Mesenchymal stem cell (in vitro differentiated cells and primary cell): Measurements from ENCODE around the gene PSORS1C1.

Experiments
- DNase-seq: peaks from one replicate; pipeline ENCODE4 v3.0.0-alpha.2; 2013
- H2AFZ ChIP-seq: one replicate; pipeline ENCODE4 v1.6.1; 2013; ENCODE audit warnings: low read depth, mild to moderate bottlenecking, control low read depth, inconsistent platforms, low read length, moderate library complexity
- H2AK5ac ChIP-seq: 2 replicates; pipeline ENCODE4 v1.6.1; 2013; ENCODE audit warnings: low read length, moderate library complexity, mild to moderate bottlenecking, inconsistent platforms; ENCODE audit not compliant: severe bottlenecking
- H2BK120ac ChIP-seq: one replicate; pipeline ENCODE4 v1.6.1; 2013; ENCODE audit warnings: low read depth, mild to moderate bottlenecking, inconsistent platforms, low read length, moderate library complexity
- H2BK12ac ChIP-seq, 2 experiments: one replicate each; pipeline ENCODE4 v1.6.1; 2013; ENCODE audit warnings: inconsistent platforms in 2 of 2, low read length in 2 of 2, mild to moderate bottlenecking in 2 of 2, moderate library complexity in 2 of 2, control low read depth in 1 of 2
- H2BK15ac ChIP-seq: one replicate; pipeline ENCODE4 v1.6.1; 2013; ENCODE audit warnings: mild to moderate bottlenecking, low read depth, inconsistent platforms; ENCODE audit not compliant: poor library complexity, severe bottlenecking
- H2BK5ac ChIP-seq: 2 replicates; pipeline ENCODE4 v1.6.1; 2013; ENCODE audit warnings: low read depth, mild to moderate bottlenecking, low read length, control low read depth, inconsistent platforms; ENCODE audit not compliant: poor library complexity, severe bottlenecking
- H3K14ac ChIP-seq, 2 experiments: one replicate each; pipeline ENCODE4 v1.6.1; 2013; ENCODE audit warnings: inconsistent platforms in 2 of 2, low read length in 2 of 2, control low read depth in 1 of 2, mild to moderate bottlenecking in 1 of 2, moderate library complexity in 1 of 2
- H3K18ac ChIP-seq, 2 experiments: one replicate each; pipeline ENCODE4 v1.6.1; 2013; ENCODE audit warnings: inconsistent platforms in 2 of 2, low read length in 2 of 2, control low read depth in 1 of 2, low read depth in 1 of 2, mild to moderate bottlenecking in 1 of 2
- H3K23ac ChIP-seq, 2 experiments: one replicate each; pipeline ENCODE4 v1.6.1; 2013; ENCODE audit warnings: inconsistent platforms in 2 of 2, low read length in 2 of 2, mild to moderate bottlenecking in 2 of 2, moderate library complexity in 2 of 2, control low read depth in 1 of 2
- H3K27ac ChIP-seq: 2 replicates; pipeline ENCODE4 v1.5.1; 2013; ENCODE audit warnings: mild to moderate bottlenecking, moderate library complexity, low read length, control low read depth, inconsistent platforms; ENCODE audit not compliant: poor library complexity, severe bottlenecking
- H3K27me3 ChIP-seq, 2 experiments: 2 replicates each; pipeline versions ENCODE4 v1.6.1 to v1.7.0; 2013; ENCODE audit warnings: low read length in 2 of 2, mild to moderate bottlenecking in 2 of 2, moderate library complexity in 2 of 2, control low read depth in 1 of 2, inconsistent platforms in 1 of 2; ENCODE audit not compliant: control insufficient read depth in 1 of 2, insufficient read depth in 1 of 2
- H3K36me3 ChIP-seq, 2 experiments: 2 replicates each; pipeline versions ENCODE4 v1.6.1 to v1.7.0; 2013; ENCODE audit warnings: low read length in 2 of 2, control low read depth in 1 of 2, inconsistent platforms in 1 of 2, low read depth in 1 of 2, mild to moderate bottlenecking in 1 of 2; ENCODE audit not compliant: insufficient read depth in 2 of 2, control insufficient read depth in 1 of 2
- H3K4ac ChIP-seq, 2 experiments: one replicate each; pipeline ENCODE4 v1.6.1; 2013; ENCODE audit warnings: inconsistent platforms in 2 of 2, low read length in 2 of 2, mild to moderate bottlenecking in 2 of 2, moderate library complexity in 2 of 2, control low read depth in 1 of 2, low read depth in 1 of 2
- H3K4me1 ChIP-seq: 2 replicates; pipeline ENCODE4 v1.6.1; 2013; ENCODE audit warnings: low read depth, low read length, control low read depth; ENCODE audit not compliant: control insufficient read depth, insufficient read depth
- H3K4me2 ChIP-seq: 2 replicates; pipeline ENCODE4 v1.6.1; 2013; ENCODE audit warnings: low read length, mild to moderate bottlenecking, inconsistent platforms; ENCODE audit not compliant: poor library complexity, severe bottlenecking
- H3K4me3 ChIP-seq, 2 experiments: 2 replicates each; pipeline versions ENCODE4 v1.5.1 to v1.7.0; 2013; ENCODE audit warnings: low read length in 2 of 2, mild to moderate bottlenecking in 2 of 2, control low read depth in 1 of 2, low read depth in 1 of 2; ENCODE audit not compliant: insufficient read depth in 1 of 2
- H3K79me1 ChIP-seq: replicated peaks from 2 replicates; pipeline ENCODE4 v1.6.1; 2013; ENCODE audit warnings: mild to moderate bottlenecking, control low read depth, low read length, inconsistent platforms; ENCODE audit not compliant: poor library complexity, severe bottlenecking
- H3K9ac ChIP-seq: 2 replicates; pipeline ENCODE4 v1.7.0; 2013; ENCODE audit warnings: mild to moderate bottlenecking, low read length, moderate library complexity
- H3K9me3 ChIP-seq: 2 replicates; pipeline ENCODE4 v1.7.0; 2013; ENCODE audit warnings: mild to moderate bottlenecking, low read length; ENCODE audit not compliant: control insufficient read depth
- H4K8ac ChIP-seq: one replicate; pipeline ENCODE4 v1.6.1; 2013; ENCODE audit warnings: inconsistent platforms, mild to moderate bottlenecking, low read length, moderate library complexity
- H4K91ac ChIP-seq: one replicate; pipeline ENCODE4 v1.6.1; 2013; ENCODE audit warnings: mild to moderate bottlenecking, low read length, inconsistent platforms
- WGBS: methylation state at CpG from one replicate; pipeline ENCODE4 v1.1.7; 2013; ENCODE audit warnings: mixed read lengths; 5-methylcytosine and 5-hydroxymethylcytosine counted together

Gene PSORS1C1

GRCh38 chr6:31126396-31127175 is 12.0 kb downstream of the PSORS1C1 start:
- Histone ChIP-seq H2AFZ (no peak overlapping the region), H3K4me1 (peaks cover 36% of the 10 kb centered on the region), H3K27me3 (peaks cover 13 to 36% of the 10 kb centered on the region in 2 experiments), H4K8ac (no peak overlapping the region), H3K4me3 (no peak overlapping the region), H3K14ac (no peak overlapping the region), H3K9me3 (no peaks in the 10 kb centered on the region), H3K23ac (no peak overlapping the region), H4K91ac (peak overlapping the region; percentile 28), H3K18ac (no peak overlapping the region), H2BK12ac (no peak overlapping the region), H3K27ac (no peak overlapping the region), H3K79me1 (no peaks in the 10 kb centered on the region), H2BK15ac (no peak overlapping the region), H3K4ac (no peak overlapping the region), H2BK120ac (no peak overlapping the region), H3K36me3 (peaks cover 0 to 2% of the 10 kb centered on the region in 2 experiments), H3K4me2 (no peak overlapping the region), H3K9ac (no peak overlapping the region), H2AK5ac (peak overlapping the region; percentile 8), H2BK5ac (no peak overlapping the region)
- WGBS: 71% methylated on average over 16 of the region's 16 CpGs
- no peak for DNase-seq

DNA sequence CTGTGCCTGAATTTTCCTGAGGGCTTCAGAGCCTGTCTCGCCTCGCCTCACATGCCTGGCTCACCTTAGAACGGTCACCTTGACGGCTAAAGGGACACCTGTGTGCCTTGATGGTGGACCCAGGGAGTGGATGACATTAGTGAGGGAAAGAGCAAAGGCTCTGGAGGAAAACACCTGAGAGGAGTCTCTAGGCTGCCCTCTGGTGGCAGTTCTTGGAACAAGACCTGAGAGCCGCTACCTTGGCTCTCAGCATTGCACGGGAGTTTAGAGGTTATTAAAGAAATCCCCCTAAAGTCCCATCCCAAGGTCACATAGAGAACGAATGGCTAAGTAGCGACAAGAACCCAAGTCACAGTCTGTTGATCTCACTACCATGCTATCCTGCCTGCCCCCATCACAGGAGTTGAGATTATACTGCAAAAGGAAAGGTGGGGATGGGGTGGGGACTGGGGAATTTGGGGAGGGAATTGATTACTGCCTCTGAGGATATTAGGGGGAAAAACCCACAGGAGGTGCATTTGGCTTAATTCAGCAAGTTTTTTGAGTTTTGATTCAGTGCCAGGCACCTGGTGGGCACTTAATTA is 13.6 kb downstream of the PSORS1C1 start:
- Histone ChIP-seq H3K9me3 (no peaks in the 10 kb centered on the region), H2AFZ (no peak overlapping the region), H4K8ac (no peak overlapping the region), H2BK12ac (no peak overlapping the region), H3K27me3 (peaks cover 13 to 31% of the 10 kb centered on the region in 2 experiments), H3K18ac (no peak overlapping the region), H3K4ac (no peak overlapping the region), H3K4me2 (no peak overlapping the region), H2BK15ac (no peak overlapping the region), H3K23ac (no peak overlapping the region), H3K4me3 (no peak overlapping the region), H2BK5ac (no peak overlapping the region), H3K36me3 (peaks cover 0 to 2% of the 10 kb centered on the region in 2 experiments), H3K4me1 (peaks cover 27% of the 10 kb centered on the region), H3K79me1 (no peaks in the 10 kb centered on the region), H3K27ac (no peak overlapping the region), H3K14ac (no peak overlapping the region), H3K9ac (no peak overlapping the region), H4K91ac (no peak overlapping the region), H2BK120ac (no peak overlapping the region), H2AK5ac (no peak overlapping the region)
- DNase-seq: peak; percentile 45
- 1% methylated on average over 8 of the region's 8 CpGs for WGBS

DNA sequence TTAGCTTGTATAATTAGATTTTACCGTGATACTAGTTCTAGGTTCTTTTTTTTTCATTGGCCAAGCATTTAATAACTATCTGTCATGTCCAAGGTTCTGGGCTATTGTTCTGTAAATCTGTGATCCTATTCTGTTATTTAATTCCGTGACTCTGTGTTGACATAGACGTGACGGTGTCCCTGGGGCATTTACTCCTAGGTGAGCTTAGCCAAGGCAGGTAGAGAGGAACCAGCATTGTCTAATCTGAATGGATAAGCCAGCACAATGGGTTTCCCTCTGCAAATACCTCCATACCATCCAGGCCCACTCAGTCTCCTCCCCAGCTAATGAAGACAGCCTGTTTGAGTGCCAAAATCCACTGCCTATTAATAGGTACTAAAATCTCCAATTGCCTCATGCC is 14.5 kb downstream of the PSORS1C1 start:
- H4K8ac ChIP-seq: no peak overlapping the region
- no peaks in the 10 kb centered on the region for H3K9me3 ChIP-seq
- no peak overlapping the region for H2AK5ac ChIP-seq
- H3K79me1 ChIP-seq: no peaks in the 10 kb centered on the region
- H3K4me3 ChIP-seq: no peak overlapping the region
- H3K36me3 ChIP-seq: peaks cover 0 to 2% of the 10 kb centered on the region in 2 experiments
- no peak overlapping the region for H2BK5ac ChIP-seq
- WGBS: 87% methylated on average over 3 of the region's 4 CpGs
- no peak overlapping the region for H2AFZ ChIP-seq
- H2BK12ac ChIP-seq: no peak overlapping the region
- H2BK15ac ChIP-seq: no peak overlapping the region
- H3K14ac ChIP-seq: no peak overlapping the region
- H3K27ac ChIP-seq: no peak overlapping the region
- H3K23ac ChIP-seq: no peak overlapping the region
- no peak overlapping the region for H4K91ac ChIP-seq
- H3K4me2 ChIP-seq: no peak overlapping the region
- H3K9ac ChIP-seq: no peak overlapping the region
- no peak for DNase-seq
- peaks cover 13 to 29% of the 10 kb centered on the region in 2 experiments for H3K27me3 ChIP-seq
- H3K18ac ChIP-seq: no peak overlapping the region
- H2BK120ac ChIP-seq: no peak overlapping the region
- no peak overlapping the region for H3K4ac ChIP-seq
- peaks cover 18% of the 10 kb centered on the region for H3K4me1 ChIP-seq

DNA sequence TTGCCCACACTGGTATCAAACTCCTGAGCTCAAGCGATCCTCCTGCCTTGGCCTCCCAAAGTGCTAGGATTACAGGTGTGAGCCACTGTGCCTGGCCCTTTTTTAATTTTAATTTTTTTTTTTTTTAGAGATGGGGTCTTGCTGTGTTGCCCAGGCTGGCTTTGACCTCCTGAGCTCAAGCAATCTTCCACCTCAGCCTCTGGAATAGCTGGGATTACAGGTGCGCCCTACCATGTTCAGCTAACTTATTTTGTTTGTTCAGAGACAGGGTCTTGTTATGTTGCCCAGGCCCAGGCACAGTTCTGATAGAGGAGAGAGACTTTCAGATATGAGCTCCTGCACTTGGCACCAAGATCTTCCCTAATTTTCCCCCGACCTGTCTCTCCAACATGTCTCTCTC is 16.2 kb downstream of the PSORS1C1 start:
- 91% methylated on average over 2 of the region's 3 CpGs for WGBS
- Histone ChIP-seq H3K27ac (no peak overlapping the region), H2BK12ac (no peak overlapping the region), H3K4me3 (no peak overlapping the region), H2AK5ac (no peak overlapping the region), H3K9ac (no peak overlapping the region), H3K79me1 (no peaks in the 10 kb centered on the region), H2BK120ac (no peak overlapping the region), H3K4me1 (peaks cover 10% of the 10 kb centered on the region), H2BK15ac (no peak overlapping the region), H3K9me3 (no peaks in the 10 kb centered on the region), H3K36me3 (peaks cover 0 to 2% of the 10 kb centered on the region in 2 experiments), H3K27me3 (peaks cover 13 to 29% of the 10 kb centered on the region in 2 experiments), H4K8ac (no peak overlapping the region), H3K4me2 (no peak overlapping the region), H3K14ac (no peak overlapping the region), H3K23ac (no peak overlapping the region), H2BK5ac (no peak overlapping the region), H3K4ac (no peak overlapping the region), H4K91ac (no peak overlapping the region), H2AFZ (no peak overlapping the region), H3K18ac (no peak overlapping the region)
- DNase-seq: no peak
